Smooth muscle cell (in vitro differentiated cells): ENCODE measurements around the gene TRIM17. TPM values are rescaled to one million over a fixed set of nuclear protein-coding genes. Genes with fewer than 3 reads are reported as not detected.
"Not testable (repeated sequence)": the region's sequence is repeated elsewhere in the genome, so short reads cannot be mapped to it uniquely, and the experiment has no call there.

Experiments used
- DNase-seq: peaks from one replicate; lab custom pipeline; 2025; ENCODE audit not compliant: unreplicated experiment; lab: John Stamatoyannopoulos, UW
- H2AFZ ChIP-seq: fragments of 200-600 bp; sonication (generic); 2 replicates; pipeline ENCODE4 v1.6.0; 2016; ENCODE audit warnings: antibody characterized with exemption, low read depth, mild to moderate bottlenecking
- H3F3A ChIP-seq: fragments of 200-600 bp; sonication (generic); 2 replicates; pipeline ENCODE4 v1.6.0; 2017; ENCODE audit warnings: antibody characterized with exemption, low read depth
- H3K27ac ChIP-seq: fragments of 200-600 bp; sonication (generic); 2 replicates; pipeline ENCODE4 v1.5.1; 2016; ENCODE audit warnings: low read depth, mild to moderate bottlenecking
- H3K27me3 ChIP-seq: fragments of 200-600 bp; sonication (generic); 2 replicates; pipeline ENCODE4 v1.6.1; 2016; ENCODE audit warnings: low read depth, mild to moderate bottlenecking
- H3K36me3 ChIP-seq: fragments of 200-600 bp; sonication (generic); 2 replicates; pipeline ENCODE4 v1.5.1; 2016; ENCODE audit warnings: low read depth
- H3K4me1 ChIP-seq: fragments of 200-600 bp; sonication (generic); 2 replicates; pipeline ENCODE4 v1.5.1; 2016; ENCODE audit warnings: low read depth
- H3K4me2 ChIP-seq: fragments of 200-600 bp; sonication (generic); 2 replicates; pipeline ENCODE4 v1.6.0; 2016; ENCODE audit warnings: mild to moderate bottlenecking
- H3K4me3 ChIP-seq: fragments of 200-600 bp; sonication (generic); 2 replicates; pipeline ENCODE4 v1.5.1; 2016; ENCODE audit warnings: mild to moderate bottlenecking
- H3K79me2 ChIP-seq: fragments of 200-600 bp; sonication (generic); 2 replicates; pipeline ENCODE4 v1.6.0; 2016; ENCODE audit warnings: low read depth, mild to moderate bottlenecking
- H3K9ac ChIP-seq: fragments of 200-600 bp; sonication (generic); 2 replicates; pipeline ENCODE4 v1.6.0; 2016; ENCODE audit warnings: low read depth
- H3K9me3 ChIP-seq: fragments of 200-600 bp; sonication (generic); replicated peaks from 2 replicates; pipeline ENCODE4 v1.5.1; 2016; ENCODE audit warnings: low read depth
- H4K20me1 ChIP-seq: fragments of 200-600 bp; sonication (generic); 2 replicates; pipeline ENCODE4 v1.6.0; 2016; ENCODE audit warnings: low read depth
- WGBS: methylation state at CpG from one replicate; pipeline ENCODE4 v1.1.7; 2016; ENCODE audit warnings: low lambda C conversion rate; 5-methylcytosine and 5-hydroxymethylcytosine counted together
- polyA plus RNA-seq: library from polyadenylated mRNA; unstranded; fragments of >200 nt; fragmentation: Nextera tagmentation; extraction: Ambion mirVana; gene quantifications from 2 replicates; pipeline ENCODE4 v1.2.1, GENCODE V29; 2016
- total RNA-seq: library from RNA; depleted of rRNA; stranded (reverse); fragments of >200 nt; gene quantifications from 2 replicates; pipeline ENCODE4 v1.2.3, GENCODE V29; 2014
- TF ChIP-seq, protein P1 (sequence below): fragments of 200-600 bp; sonication (generic); IDR thresholded peaks from 2 replicates; pipeline ENCODE4 v1.5.1; 2017; ENCODE audit warnings: borderline replicate concordance, mild to moderate bottlenecking, antibody characterized with exemption; ENCODE audit not compliant: insufficient read depth, poor library complexity, severe bottlenecking

The TRIM17 gene
- total and polyA plus RNA-seq, 2 experiments from 2014 or later, result 1.5 to 1.6 TPM

DNA sequence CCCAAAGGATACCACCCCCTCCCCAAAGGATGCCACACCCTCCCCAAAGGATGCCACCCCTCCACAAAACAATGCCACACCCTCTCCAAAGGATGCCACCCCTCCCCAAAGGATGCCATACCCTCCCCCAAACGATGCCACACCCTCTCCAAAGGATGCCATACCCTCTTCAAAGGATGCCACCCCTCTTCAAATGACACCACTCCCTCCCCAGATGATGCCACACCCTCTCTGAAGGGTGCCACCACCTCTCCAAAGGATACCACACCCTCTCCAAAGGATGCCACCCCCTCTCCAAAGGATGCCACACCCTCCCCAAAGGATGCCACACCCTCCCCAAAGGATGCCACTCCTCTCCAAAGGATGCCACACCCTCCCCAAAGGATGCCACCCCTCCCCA lies 21.6 kb upstream of the TRIM17 start:
- DNase-seq, result no peak
- no peaks in the 10 kb centered on the region for H4K20me1 ChIP-seq
- no peaks in the 10 kb centered on the region for H3F3A ChIP-seq
- no peak overlapping the region for H3K27ac ChIP-seq
- H3K79me2 ChIP-seq, result no peaks in the 10 kb centered on the region
- no peaks in the 10 kb centered on the region for H3K9me3 ChIP-seq
- 20% methylated on average over 1 of the region's 1 CpG for WGBS
- no peak overlapping the region for H3K9ac ChIP-seq
- H3K4me2 ChIP-seq, result no peak overlapping the region
- H3K4me3 ChIP-seq, result no peak overlapping the region
- H3K36me3 ChIP-seq, result no peaks in the 10 kb centered on the region
- H3K4me1 ChIP-seq, result no peaks in the 10 kb centered on the region
- H2AFZ ChIP-seq, result no peak overlapping the region
- TF ChIP-seq, protein P1, sequence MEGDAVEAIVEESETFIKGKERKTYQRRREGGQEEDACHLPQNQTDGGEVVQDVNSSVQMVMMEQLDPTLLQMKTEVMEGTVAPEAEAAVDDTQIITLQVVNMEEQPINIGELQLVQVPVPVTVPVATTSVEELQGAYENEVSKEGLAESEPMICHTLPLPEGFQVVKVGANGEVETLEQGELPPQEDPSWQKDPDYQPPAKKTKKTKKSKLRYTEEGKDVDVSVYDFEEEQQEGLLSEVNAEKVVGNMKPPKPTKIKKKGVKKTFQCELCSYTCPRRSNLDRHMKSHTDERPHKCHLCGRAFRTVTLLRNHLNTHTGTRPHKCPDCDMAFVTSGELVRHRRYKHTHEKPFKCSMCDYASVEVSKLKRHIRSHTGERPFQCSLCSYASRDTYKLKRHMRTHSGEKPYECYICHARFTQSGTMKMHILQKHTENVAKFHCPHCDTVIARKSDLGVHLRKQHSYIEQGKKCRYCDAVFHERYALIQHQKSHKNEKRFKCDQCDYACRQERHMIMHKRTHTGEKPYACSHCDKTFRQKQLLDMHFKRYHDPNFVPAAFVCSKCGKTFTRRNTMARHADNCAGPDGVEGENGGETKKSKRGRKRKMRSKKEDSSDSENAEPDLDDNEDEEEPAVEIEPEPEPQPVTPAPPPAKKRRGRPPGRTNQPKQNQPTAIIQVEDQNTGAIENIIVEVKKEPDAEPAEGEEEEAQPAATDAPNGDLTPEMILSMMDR, result no peak
- H3K27me3 ChIP-seq, result peaks cover 30% of the 10 kb centered on the region

GRCh38 chr1:228437424-228437962 lies 20.8 kb upstream of the TRIM17 start:
- H3K9me3 ChIP-seq, result no peaks in the 10 kb centered on the region
- H3K4me3 ChIP-seq, result no peak overlapping the region
- peaks cover 30% of the 10 kb centered on the region for H3K27me3 ChIP-seq
- H3K79me2 ChIP-seq, result no peaks in the 10 kb centered on the region
- H3K9ac ChIP-seq, result no peak overlapping the region
- no peak for DNase-seq
- no peak overlapping the region for H2AFZ ChIP-seq
- no peak overlapping the region for H3K27ac ChIP-seq
- H3K36me3 ChIP-seq, result no peaks in the 10 kb centered on the region
- H4K20me1 ChIP-seq, result no peaks in the 10 kb centered on the region
- no peaks in the 10 kb centered on the region for H3F3A ChIP-seq
- TF ChIP-seq, protein P1, result no peak
- 91% methylated on average over 7 of the region's 7 CpGs for WGBS
- H3K4me2 ChIP-seq, result no peak overlapping the region
- H3K4me1 ChIP-seq, result no peaks in the 10 kb centered on the region

GRCh38 chr1:228434689-228435088 lies 18.0 kb upstream of the TRIM17 start:
- Histone ChIP-seq H3K27ac (no peak overlapping the region), H3F3A (no peaks in the 10 kb centered on the region), H2AFZ (no peak overlapping the region), H3K9me3 (no peaks in the 10 kb centered on the region), H3K36me3 (no peaks in the 10 kb centered on the region), H3K4me2 (no peak overlapping the region), H3K4me1 (no peaks in the 10 kb centered on the region), H3K9ac (no peak overlapping the region), H3K27me3 (peaks cover 11% of the 10 kb centered on the region), H3K4me3 (no peak overlapping the region), H4K20me1 (no peaks in the 10 kb centered on the region), H3K79me2 (no peaks in the 10 kb centered on the region)
- WGBS, result 84% methylated on average over 4 of the region's 4 CpGs
- TF ChIP-seq, protein P1, result no peak
- DNase-seq, result no peak

- not testable (repeated sequence) for H3K27ac ChIP-seq, H3K4me3 ChIP-seq, H3K79me2 ChIP-seq, H3K9ac ChIP-seq, H3K4me2 ChIP-seq, H3K36me3 ChIP-seq, H3F3A ChIP-seq, H3K4me1 ChIP-seq, H3K9me3 ChIP-seq, H4K20me1 ChIP-seq, H2AFZ ChIP-seq, DNase-seq
- H3K27me3 ChIP-seq, result peaks cover 10% of the 10 kb centered on the region
- 79% methylated on average over 7 of the region's 7 CpGs for WGBS
Measured at GRCh38 chr1:228433337-228434053, 16.8 kb upstream of the TRIM17 start.
